GM21360 (cell line): ENCODE data around the gene CRY2.
"Not testable (repeated sequence)": the region's sequence is repeated elsewhere in the genome, so short reads cannot be mapped to it uniquely, and the experiment has no call there.

Experiments
- ATAC-seq: cut with Tn5 transposase; IDR thresholded peaks from one replicate; pipeline ENCODE4 v1.9.1; 2021; ENCODE audit warnings: mild to moderate bottlenecking, moderate library complexity; ENCODE audit not compliant: unreplicated experiment

CRY2 gene

GRCh38 chr11:45896422-45896984 is 49.2 kb downstream of the CRY2 start:
- no peak for ATAC-seq

- no peak for ATAC-seq
Measured at GRCh38 chr11:45897556-45897955, 50.3 kb downstream of the CRY2 start.

- no peak for ATAC-seq
Measured at GRCh38 chr11:45899086-45899447, 51.8 kb downstream of the CRY2 start.

GRCh38 chr11:45899448-45900174 is 52.3 kb downstream of the CRY2 start:
- peak; percentile 56 for ATAC-seq

GRCh38 chr11:45900175-45900800 is 53.0 kb downstream of the CRY2 start:
- ATAC-seq, result not testable (repeated sequence)

- ATAC-seq, result no peak
Measured at GRCh38 chr11:45900916-45901617, 53.8 kb downstream of the CRY2 start.

- ATAC-seq, result no peak
Measured at GRCh38 chr11:45901626-45902025, 54.4 kb downstream of the CRY2 start.

GRCh38 chr11:45902452-45903380 is 55.4 kb downstream of the CRY2 start:
- ATAC-seq, result no peak

GRCh38 chr11:45904309-45904915 is 57.1 kb downstream of the CRY2 start:
- no peak for ATAC-seq

GRCh38 chr11:45905095-45905494 is 57.8 kb downstream of the CRY2 start:
- no peak for ATAC-seq

- not testable (repeated sequence) for ATAC-seq
Measured at GRCh38 chr11:45905576-45905975, 58.3 kb downstream of the CRY2 start.

- ATAC-seq, result no peak
Measured at GRCh38 chr11:45906096-45906682, 58.9 kb downstream of the CRY2 start.

- ATAC-seq, result no peak
Measured at GRCh38 chr11:45906965-45907611, 59.8 kb downstream of the CRY2 start, which contains the start of gene FREY1. FREY1 (minus strand) TSS chr11:45907271; CDS start chr11:45907245, 26 bp downstream.

GRCh38 chr11:45907911-45908370 is 60.7 kb downstream of the CRY2 start:
- no peak for ATAC-seq

GRCh38 chr11:45909594-45910475 is 62.6 kb downstream of the CRY2 start:
- no peak for ATAC-seq

- ATAC-seq, result no peak
Measured at GRCh38 chr11:45910623-45911022, 63.3 kb downstream of the CRY2 start.

- ATAC-seq, result no peak
Measured at GRCh38 chr11:45913514-45913913, 66.2 kb downstream of the CRY2 start.
